SK-N-SH treated with all-trans-retinoic acid at 6 μM for 48 hours (cell line): ENCODE data around the gene SFXN5.

ENCODE experiments used
- ATAC-seq: fragments of 200-7000 bp; cut with Tn5 transposase; 3 replicates; pipeline ENCODE4 v1.9.1; 2020; ENCODE audit warnings: mild to moderate bottlenecking, moderate library complexity
- BACH2 ChIP-seq: fragments of 250-450 bp; sonication (Bioruptor Pico); IDR thresholded peaks from 2 replicates; pipeline ENCODE4 v1.9.0; 2021; ENCODE audit warnings: mild to moderate bottlenecking, borderline replicate concordance
- CREB5 ChIP-seq: fragments of 250-450 bp; sonication (Bioruptor Pico); IDR thresholded peaks from 2 replicates; pipeline ENCODE4 v1.5.1; 2020; ENCODE audit warnings: low read depth, mild to moderate bottlenecking, moderate library complexity
- CSDC2 ChIP-seq: fragments of 250-450 bp; sonication (Bioruptor Pico); IDR thresholded peaks from 2 replicates; pipeline ENCODE4 v1.5.0; 2020; ENCODE audit warnings: mild to moderate bottlenecking, moderate library complexity
- CSRNP3 ChIP-seq: fragments of 250-450 bp; sonication (Bioruptor Pico); IDR thresholded peaks from 2 replicates; pipeline ENCODE4 v1.5.1; 2021; ENCODE audit warnings: mild to moderate bottlenecking, moderate library complexity
- ESRRG ChIP-seq: fragments of 250-450 bp; sonication (Bioruptor Pico); IDR thresholded peaks from 2 replicates; pipeline ENCODE4 v1.6.1; 2021; ENCODE audit warnings: mild to moderate bottlenecking
- GLIS3 ChIP-seq: fragments of 250-450 bp; sonication (Bioruptor Pico); IDR thresholded peaks from 2 replicates; pipeline ENCODE4 v1.5.0; 2020; ENCODE audit warnings: mild to moderate bottlenecking, moderate library complexity
- ISL1 ChIP-seq: fragments of 250-450 bp; sonication (Bioruptor Pico); IDR thresholded peaks from 2 replicates; pipeline ENCODE4 v2.1.2; 2022; ENCODE audit warnings: mild to moderate bottlenecking, moderate library complexity
- OSR1 ChIP-seq: fragments of 250-450 bp; sonication (Bioruptor Pico); IDR thresholded peaks from 2 replicates; pipeline ENCODE4 v1.8.0; 2022; ENCODE audit warnings: moderate library complexity, mild to moderate bottlenecking, inconsistent platforms
- PATZ1 ChIP-seq: fragments of 250-450 bp; sonication (Bioruptor Pico); IDR thresholded peaks from 2 replicates; pipeline ENCODE4 v1.8.0; 2020; ENCODE audit warnings: mild to moderate bottlenecking, moderate library complexity, borderline replicate concordance
- POU6F1 ChIP-seq: fragments of 250-450 bp; sonication (Bioruptor Pico); IDR thresholded peaks from 2 replicates; pipeline ENCODE4 v1.8.0; 2021; ENCODE audit warnings: low read depth, mild to moderate bottlenecking, moderate library complexity, borderline replicate concordance
- PPARA ChIP-seq: fragments of 250-450 bp; sonication (Bioruptor Pico); IDR thresholded peaks from 2 replicates; pipeline ENCODE4 v1.5.0; 2020; ENCODE audit warnings: mild to moderate bottlenecking, borderline replicate concordance
- SNAI2 ChIP-seq: fragments of 250-450 bp; sonication (Bioruptor Pico); IDR thresholded peaks from 2 replicates; pipeline ENCODE4 v1.5.0; 2020; ENCODE audit warnings: mild to moderate bottlenecking, moderate library complexity
- TCF4 ChIP-seq: fragments of 250-450 bp; sonication (Bioruptor Pico); IDR thresholded peaks from 2 replicates; pipeline ENCODE4 v1.8.0; 2021; ENCODE audit warnings: mild to moderate bottlenecking, moderate library complexity, borderline replicate concordance
- TSHZ2 ChIP-seq: fragments of 250-450 bp; sonication (Bioruptor Pico); IDR thresholded peaks from 2 replicates; pipeline ENCODE4 v1.5.0; 2020; ENCODE audit warnings: mild to moderate bottlenecking, moderate library complexity
- ZC3H10 ChIP-seq: fragments of 250-450 bp; sonication (Bioruptor Pico); IDR thresholded peaks from 2 replicates; pipeline ENCODE4 v1.5.1; 2021; ENCODE audit warnings: mild to moderate bottlenecking, moderate library complexity
- ZFP3 ChIP-seq: fragments of 250-450 bp; sonication (Bioruptor Pico); IDR thresholded peaks from 2 replicates; pipeline ENCODE4 v1.5.0; 2020; ENCODE audit warnings: mild to moderate bottlenecking, moderate library complexity
- ZFP30 ChIP-seq: fragments of 450-650 bp; formaldehyde crosslinking; IDR thresholded peaks from 2 replicates; pipeline ENCODE4 v1.5.0; 2022; ENCODE audit warnings: mild to moderate bottlenecking, moderate library complexity
- ZNF565 ChIP-seq: fragments of 450-650 bp; formaldehyde crosslinking; conservative IDR thresholded peaks from 2 replicates; pipeline ENCODE4 v1.5.0; 2020; ENCODE audit warnings: low read depth, mild to moderate bottlenecking, moderate library complexity
- ZNF70 ChIP-seq: fragments of 450-650 bp; formaldehyde crosslinking; IDR thresholded peaks from 2 replicates; pipeline ENCODE4 v1.5.0; 2020; ENCODE audit warnings: mild to moderate bottlenecking, moderate library complexity
- ZNF8 ChIP-seq: fragments of 450-650 bp; formaldehyde crosslinking; IDR thresholded peaks from 2 replicates; pipeline ENCODE4 v1.5.0; 2020; ENCODE audit warnings: mild to moderate bottlenecking, moderate library complexity

SFXN5 gene

GRCh38 chr2:73031095-73031678 is 40.3 kb downstream of the SFXN5 start (continued):
- TF ChIP-seq TSHZ2 (CRISPR knock-in tag) (no peak), ZNF565 (CRISPR knock-in tag) (no peak)

GRCh38 chr2:73028841-73029240 is 42.7 kb downstream of the SFXN5 start:
- TF ChIP-seq PATZ1 (CRISPR knock-in tag) (no peak), GLIS3 (no peak), POU6F1 (CRISPR knock-in tag) (no peak), BACH2 (CRISPR knock-in tag) (no peak), ISL1 (CRISPR knock-in tag) (no peak), OSR1 (no peak), ZFP30 (CRISPR knock-in tag) (no peak), ZFP3 (CRISPR knock-in tag) (no peak), ESRRG (CRISPR knock-in tag) (no peak), SNAI2 (no peak), CSDC2 (CRISPR knock-in tag) (no peak), PPARA (CRISPR knock-in tag) (no peak), ZNF565 (CRISPR knock-in tag) (no peak), ZC3H10 (no peak), ZNF8 (CRISPR knock-in tag) (no peak), ZNF70 (CRISPR knock-in tag) (no peak), TCF4 (CRISPR knock-in tag) (no peak), CSRNP3 (CRISPR knock-in tag) (no peak)
- no peak for ATAC-seq

- no peak for ATAC-seq
- no peak for TF ChIP-seq ZNF565 (CRISPR knock-in tag)
- no peak for TF ChIP-seq CREB5 (CRISPR knock-in tag)
- no peak for TF ChIP-seq ZNF8 (CRISPR knock-in tag)
- TF ChIP-seq ZC3H10: no peak
- TF ChIP-seq ESRRG (CRISPR knock-in tag): no peak
- TF ChIP-seq CSDC2 (CRISPR knock-in tag): no peak
- TF ChIP-seq ISL1 (CRISPR knock-in tag): no peak
- TF ChIP-seq POU6F1 (CRISPR knock-in tag): no peak
- TF ChIP-seq OSR1: no peak
These were observed 44.2 kb downstream of the SFXN5 start for GRCh38 chr2:73027340-73027739.
